Liver (tissue), 9 donors: Measurements from ENCODE around the gene CCNY. TPM values are rescaled to one million over a fixed set of nuclear protein-coding genes. Genes with fewer than 3 reads are reported as not detected.

ENCODE experiments used
- DNase-seq: peaks from one replicate; pipeline ENCODE4 v3.0.0-alpha.2; 2017; ENCODE audit warnings: low spot score
- H3K27ac ChIP-seq, 2 donors: one replicate each; pipeline ENCODE4 v1.7.0; 2013; ENCODE audit warnings: inconsistent platforms in 2 of 2, low read length in 2 of 2, control low read depth in 1 of 2, low read depth in 1 of 2, mild to moderate bottlenecking in 1 of 2
- H3K27me3 ChIP-seq, 4 donors: one replicate each; pipeline versions ENCODE4 v1.6.1 to v1.7.0; 2013; ENCODE audit warnings: low read length in 3 of 4, inconsistent platforms in 1 of 4, mild to moderate bottlenecking in 1 of 4, moderate library complexity in 1 of 4; ENCODE audit not compliant: control insufficient read depth in 4 of 4, insufficient read depth in 4 of 4
- H3K36me3 ChIP-seq, 4 donors: one replicate each; pipeline versions ENCODE4 v1.6.1 to v1.7.0; 2013; ENCODE audit warnings: low read length in 3 of 4, mild to moderate bottlenecking in 3 of 4, low read depth in 1 of 4, moderate library complexity in 1 of 4; ENCODE audit not compliant: control insufficient read depth in 4 of 4, insufficient read depth in 3 of 4
- H3K4me1 ChIP-seq, 4 donors: one replicate each; pipeline versions ENCODE4 v1.6.1 to v1.7.0; 2013; ENCODE audit warnings: low read length in 3 of 4, mild to moderate bottlenecking in 3 of 4, moderate library complexity in 1 of 4; ENCODE audit not compliant: control insufficient read depth in 4 of 4, insufficient read depth in 4 of 4
- H3K4me3 ChIP-seq, 3 donors: one replicate each; pipeline versions ENCODE4 v1.6.1 to v1.7.0; 2013; ENCODE audit warnings: low read length in 3 of 3, control low read depth in 1 of 3, low read depth in 1 of 3, mild to moderate bottlenecking in 1 of 3
- H3K9ac ChIP-seq, 2 donors: one replicate each; pipeline ENCODE4 v1.7.0; 2013; ENCODE audit warnings: low read length in 2 of 2, mild to moderate bottlenecking in 2 of 2, moderate library complexity in 2 of 2, control low read depth in 1 of 2, low read depth in 1 of 2
- H3K9me3 ChIP-seq, 4 donors: one replicate each; pipeline versions ENCODE4 v1.6.1 to v1.7.0; 2013; ENCODE audit warnings: low read length in 3 of 4; ENCODE audit not compliant: control insufficient read depth in 4 of 4
- ATF3 ChIP-seq: IDR thresholded peaks from 2 replicates; pipeline ENCODE4 v1.6.1; 2016; ENCODE audit warnings: antibody characterized with exemption
- CTCF ChIP-seq: fragments of 150-350 bp; IDR thresholded peaks from 2 replicates; pipeline ENCODE4 v1.5.1; 2017; ENCODE audit warnings: improper control_type of control experiment, low read depth, low read length; ENCODE audit not compliant: missing input control
- EGR1 ChIP-seq, 2 donors: IDR thresholded peaks; 2 replicates each; pipeline ENCODE4 v1.6.1; 2016 to 2018; ENCODE audit warnings: antibody characterized with exemption in 2 of 2, low read depth in 2 of 2
- FOXA2 ChIP-seq: IDR thresholded peaks from 2 replicates; pipeline ENCODE4 v1.6.1; 2016; ENCODE audit warnings: antibody characterized with exemption
- GABPA ChIP-seq, 2 donors: IDR thresholded peaks in 1 of 2; conservative IDR thresholded peaks in 1 of 2; 2 replicates each; pipeline ENCODE4 v1.6.1; 2016; ENCODE audit warnings: antibody characterized with exemption in 2 of 2, mild to moderate bottlenecking in 1 of 2, moderate library complexity in 1 of 2
- HNF4A ChIP-seq, 2 donors: conservative IDR thresholded peaks; 2 replicates each; pipeline ENCODE4 v1.6.1; 2016; ENCODE audit warnings: antibody characterized with exemption in 2 of 2, mild to moderate bottlenecking in 2 of 2
- HNF4G ChIP-seq: IDR thresholded peaks from 2 replicates; pipeline ENCODE4 v1.6.1; 2016; ENCODE audit warnings: antibody characterized with exemption
- JUND ChIP-seq, 2 donors: IDR thresholded peaks; 2 replicates each; pipeline ENCODE4 v1.6.1; 2016; ENCODE audit warnings: antibody characterized with exemption in 2 of 2
- NR2F2 ChIP-seq: IDR thresholded peaks from 2 replicates; pipeline ENCODE4 v1.6.1; 2016; ENCODE audit warnings: antibody characterized with exemption
- RAD21 ChIP-seq, 2 donors: IDR thresholded peaks; 2 replicates each; pipeline ENCODE4 v1.6.1; 2016; ENCODE audit warnings: antibody characterized with exemption in 2 of 2, mild to moderate bottlenecking in 2 of 2
- REST ChIP-seq: IDR thresholded peaks from 2 replicates; pipeline ENCODE4 v1.6.1; 2016; ENCODE audit warnings: antibody characterized with exemption, mild to moderate bottlenecking
- SP1 ChIP-seq: IDR thresholded peaks from 2 replicates; pipeline ENCODE4 v1.6.1; 2018; ENCODE audit warnings: antibody characterized with exemption, mild to moderate bottlenecking
- TAF1 ChIP-seq: conservative IDR thresholded peaks from 2 replicates; pipeline ENCODE4 v1.6.1; 2016; ENCODE audit warnings: antibody characterized with exemption, mild to moderate bottlenecking
- YY1 ChIP-seq: IDR thresholded peaks from 2 replicates; pipeline ENCODE4 v1.6.1; 2016; ENCODE audit warnings: antibody characterized with exemption, mild to moderate bottlenecking
- WGBS: extraction: QIAGEN DNeasy Blood & Tissue Kit; methylation state at CpG from one replicate; pipeline ENCODE4 v1.1.7; 2013; 5-methylcytosine and 5-hydroxymethylcytosine counted together
- polyA plus RNA-seq, 2 donors: library from polyadenylated mRNA; stranded (reverse) in 1 of 2; unstranded in 1 of 2; fragments of 200-250 nt in 1 of 2; fragments of >200 nt in 1 of 2; fragmentation: Nextera tagmentation in 1 of 2; extraction: Ambion mirVana in 1 of 2; gene quantifications; one replicate each; pipeline versions ENCODE4 v1.2.1 to v1.2.3, GENCODE V29; 2013 to 2015
- total RNA-seq, 2 donors: library from RNA; depleted of rRNA; stranded (reverse); fragments of >200 nt; gene quantifications; one replicate each; pipeline ENCODE4 v1.2.3, GENCODE V29; 2014
- TF ChIP-seq, protein P1 (sequence below): IDR thresholded peaks from 2 replicates; pipeline ENCODE4 v1.6.1; 2016; ENCODE audit warnings: antibody characterized with exemption
- TF ChIP-seq, protein P2 (sequence below): IDR thresholded peaks from 2 replicates; pipeline ENCODE4 v1.6.1; 2016; ENCODE audit warnings: antibody characterized with exemption
- donor health status: healthy.
- donor health status: healthy.
- donor health status: healthy.
- donor health status: healthy.
- donor health status: healthy.

Gene CCNY
- total and polyA plus RNA-seq, 4 donors: 17.6 to 38.4 (median 21.8) TPM

DNA sequence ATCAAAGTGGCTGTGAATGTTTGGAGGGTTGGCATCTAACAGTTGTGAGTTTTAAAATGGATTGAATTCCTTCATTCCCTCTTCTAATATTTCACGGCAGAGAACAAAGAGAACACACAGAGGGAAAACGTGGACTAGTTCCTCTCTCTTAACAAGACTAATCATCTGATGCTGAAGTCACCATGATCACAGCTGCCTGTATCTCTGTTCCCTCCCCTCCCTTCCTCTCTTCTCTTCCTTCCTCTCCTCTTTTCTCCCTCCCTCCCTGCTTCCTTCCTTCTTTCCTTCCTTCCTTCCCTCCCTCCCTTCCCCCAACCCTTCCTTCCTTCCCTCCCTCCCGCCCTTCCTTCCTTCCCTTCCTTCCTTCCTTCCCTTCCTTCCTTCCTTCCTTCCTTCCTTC is 258.8 kb downstream of the CCNY start:
- H3K9me3 ChIP-seq: peaks cover 0 to 6% (median 3%) of the 10 kb centered on the region in 4 donors
- WGBS: 58% methylated on average over 3 of the region's 3 CpGs
- no peaks in the 10 kb centered on the region for H3K4me1 ChIP-seq
- H3K36me3 ChIP-seq: no peaks in the 10 kb centered on the region
- no peak overlapping the region for H3K27ac ChIP-seq
- DNase-seq: no peak
- H3K4me3 ChIP-seq: no peak overlapping the region
- no peaks in the 10 kb centered on the region for H3K27me3 ChIP-seq
- no peak overlapping the region for H3K9ac ChIP-seq
- TF ChIP-seq, protein P1, sequence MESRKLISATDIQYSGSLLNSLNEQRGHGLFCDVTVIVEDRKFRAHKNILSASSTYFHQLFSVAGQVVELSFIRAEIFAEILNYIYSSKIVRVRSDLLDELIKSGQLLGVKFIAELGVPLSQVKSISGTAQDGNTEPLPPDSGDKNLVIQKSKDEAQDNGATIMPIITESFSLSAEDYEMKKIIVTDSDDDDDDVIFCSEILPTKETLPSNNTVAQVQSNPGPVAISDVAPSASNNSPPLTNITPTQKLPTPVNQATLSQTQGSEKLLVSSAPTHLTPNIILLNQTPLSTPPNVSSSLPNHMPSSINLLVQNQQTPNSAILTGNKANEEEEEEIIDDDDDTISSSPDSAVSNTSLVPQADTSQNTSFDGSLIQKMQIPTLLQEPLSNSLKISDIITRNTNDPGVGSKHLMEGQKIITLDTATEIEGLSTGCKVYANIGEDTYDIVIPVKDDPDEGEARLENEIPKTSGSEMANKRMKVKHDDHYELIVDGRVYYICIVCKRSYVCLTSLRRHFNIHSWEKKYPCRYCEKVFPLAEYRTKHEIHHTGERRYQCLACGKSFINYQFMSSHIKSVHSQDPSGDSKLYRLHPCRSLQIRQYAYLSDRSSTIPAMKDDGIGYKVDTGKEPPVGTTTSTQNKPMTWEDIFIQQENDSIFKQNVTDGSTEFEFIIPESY: no peak
- TF ChIP-seq ATF3: no peak

DNA sequence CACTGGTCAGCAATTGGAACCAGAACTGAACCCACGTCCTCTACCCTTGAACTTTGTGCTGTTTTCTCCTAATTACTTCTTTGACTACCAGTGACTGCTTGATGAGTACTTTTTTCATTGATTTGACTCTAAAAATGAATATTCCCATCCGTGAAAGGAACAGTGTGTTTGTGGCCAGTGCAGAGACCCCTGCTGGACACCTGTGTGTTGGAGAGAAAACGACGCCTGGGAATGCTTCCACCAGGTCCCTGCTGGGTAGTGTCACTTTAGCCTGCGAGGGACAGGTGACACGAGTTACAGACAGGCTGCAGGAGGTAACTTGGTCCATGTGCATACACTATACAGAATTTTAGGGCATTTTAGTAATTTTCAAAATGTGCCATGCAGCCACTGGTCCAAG is 262.1 kb downstream of the CCNY start:
- no peaks in the 10 kb centered on the region for H3K36me3 ChIP-seq
- no peaks in the 10 kb centered on the region for H3K9me3 ChIP-seq
- no peak overlapping the region for H3K9ac ChIP-seq
- DNase-seq: no peak
- no peaks in the 10 kb centered on the region for H3K27me3 ChIP-seq
- no peak overlapping the region for H3K27ac ChIP-seq
- no peak for TF ChIP-seq GABPA (IDR thresholded peaks at IDR 0.05 in 1 of 2, conservative IDR thresholded peaks at IDR 0.05 in 1 of 2)
- TF ChIP-seq CTCF: peak; percentile 28
- no peak for TF ChIP-seq TAF1
- peak; percentile 53 to 70 for TF ChIP-seq RAD21 (IDR thresholded peaks at IDR 0.05)
- no peak for TF ChIP-seq EGR1 (IDR thresholded peaks at IDR 0.05; ENCODE audit: low read depth in 2 of 2)
- no peaks in the 10 kb centered on the region for H3K4me1 ChIP-seq
- H3K4me3 ChIP-seq: no peak overlapping the region
- WGBS: 34% methylated on average over 6 of the region's 6 CpGs

DNA sequence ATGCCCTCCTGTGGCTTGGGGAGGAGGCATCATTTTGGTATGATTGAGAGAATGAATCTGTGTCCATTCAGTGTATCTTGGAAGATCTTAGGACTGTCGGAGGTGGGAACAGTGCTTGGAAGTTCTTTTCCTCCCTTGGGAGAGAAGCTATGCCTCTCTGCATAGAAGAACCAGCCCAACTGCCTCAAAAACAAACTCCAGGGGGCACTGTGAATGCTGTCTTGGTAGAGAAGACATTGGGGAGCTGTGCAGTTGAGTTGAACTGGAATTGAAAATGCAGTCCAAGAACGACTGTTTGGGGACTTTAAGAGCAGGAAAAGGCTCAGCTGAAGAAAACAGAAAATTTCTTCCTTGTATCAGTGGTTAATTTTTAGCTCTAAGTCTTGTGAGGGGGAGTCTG is 263.9 kb downstream of the CCNY start:
- no peaks in the 10 kb centered on the region for H3K4me1 ChIP-seq
- H3K9me3 ChIP-seq: no peaks in the 10 kb centered on the region
- WGBS: 67% methylated on average over 2 of the region's 2 CpGs
- no peak overlapping the region for H3K27ac ChIP-seq
- H3K27me3 ChIP-seq: no peaks in the 10 kb centered on the region
- no peaks in the 10 kb centered on the region for H3K36me3 ChIP-seq
- H3K9ac ChIP-seq: no peak overlapping the region
- no peak for DNase-seq
- H3K4me3 ChIP-seq: no peak overlapping the region
- TF ChIP-seq HNF4G (no peak), GABPA (IDR thresholded peaks at IDR 0.05 in 1 of 2, conservative IDR thresholded peaks at IDR 0.05 in 1 of 2) (no peak), FOXA2 (no peak), RAD21 (IDR thresholded peaks at IDR 0.05) (no peak), ATF3 (no peak), REST (no peak), HNF4A (conservative IDR thresholded peaks at IDR 0.05) (no peak), NR2F2 (no peak), JUND (IDR thresholded peaks at IDR 0.05) (no peak), EGR1 (IDR thresholded peaks at IDR 0.05; ENCODE audit: low read depth in 2 of 2) (no peak), SP1 (no peak), CTCF (no peak), YY1 (no peak), TAF1 (no peak)
- TF ChIP-seq, protein P2, sequence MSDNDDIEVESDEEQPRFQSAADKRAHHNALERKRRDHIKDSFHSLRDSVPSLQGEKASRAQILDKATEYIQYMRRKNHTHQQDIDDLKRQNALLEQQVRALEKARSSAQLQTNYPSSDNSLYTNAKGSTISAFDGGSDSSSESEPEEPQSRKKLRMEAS: no peak
